GM19438 (cell line): ENCODE data around the gene KRT3.

ENCODE experiments used
- ATAC-seq: cut with Tn5 transposase; IDR thresholded peaks from one replicate; pipeline ENCODE4 v1.9.1; 2021; ENCODE audit warnings: low read depth; ENCODE audit not compliant: unreplicated experiment

KRT3 gene

DNA sequence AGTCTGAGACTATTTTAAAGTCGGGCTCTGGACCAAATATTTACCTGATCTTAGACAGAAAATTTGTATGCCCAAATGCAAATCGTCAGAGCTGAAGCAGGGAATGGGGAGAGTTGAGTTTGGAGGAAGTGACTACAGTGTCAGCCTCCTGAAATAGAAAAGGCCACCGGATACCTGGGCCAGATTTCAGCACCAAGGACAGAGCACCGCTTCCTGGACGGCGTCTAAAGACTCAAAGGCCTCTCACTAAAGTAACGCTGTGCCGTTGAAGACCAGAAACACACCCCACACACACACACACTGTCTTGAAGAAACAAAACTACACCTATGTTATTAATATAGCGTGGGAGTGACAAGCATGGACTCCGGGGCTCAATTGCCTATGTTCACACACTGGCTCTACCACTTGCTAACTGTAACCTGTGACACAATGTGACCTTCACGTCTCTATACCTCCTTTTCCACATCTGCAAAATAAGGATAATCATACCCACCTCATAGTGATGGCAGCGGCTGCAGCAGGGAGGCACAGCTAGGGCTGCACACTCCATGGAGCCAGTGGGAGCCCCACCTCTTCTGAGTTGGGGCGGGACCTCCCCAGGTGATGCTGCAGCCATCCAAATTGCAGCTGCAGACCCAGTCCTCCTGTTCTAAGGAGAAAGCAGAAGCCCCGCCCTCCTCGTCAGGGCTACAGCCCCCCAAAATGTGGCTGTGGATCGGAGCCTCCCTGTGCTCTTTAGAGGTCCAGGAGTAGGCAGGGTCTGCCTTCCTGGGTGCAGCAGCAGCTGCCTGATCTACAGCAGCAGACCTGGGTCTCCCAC lies 54.3 kb downstream of the KRT3 start:
- no peak for ATAC-seq

DNA sequence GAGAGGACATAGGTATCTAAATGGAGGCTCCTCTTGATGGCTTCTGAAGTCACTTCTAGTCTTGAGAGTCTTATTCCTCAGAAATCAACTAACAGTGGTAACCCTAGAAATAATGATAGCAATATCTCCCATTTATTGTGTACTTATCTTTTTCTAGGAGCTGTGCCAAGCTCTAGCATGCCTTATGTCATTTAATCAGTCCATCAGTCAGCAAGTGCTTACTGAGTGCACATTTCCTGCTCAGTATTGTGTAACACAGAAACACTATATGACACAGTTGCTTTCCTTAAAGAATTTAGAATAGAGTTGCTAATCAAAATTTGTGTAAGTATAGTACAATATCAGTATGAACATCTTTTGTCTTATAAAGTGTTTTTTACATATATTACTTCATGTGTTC lies 55.3 kb downstream of the KRT3 start:
- no peak for ATAC-seq

DNA sequence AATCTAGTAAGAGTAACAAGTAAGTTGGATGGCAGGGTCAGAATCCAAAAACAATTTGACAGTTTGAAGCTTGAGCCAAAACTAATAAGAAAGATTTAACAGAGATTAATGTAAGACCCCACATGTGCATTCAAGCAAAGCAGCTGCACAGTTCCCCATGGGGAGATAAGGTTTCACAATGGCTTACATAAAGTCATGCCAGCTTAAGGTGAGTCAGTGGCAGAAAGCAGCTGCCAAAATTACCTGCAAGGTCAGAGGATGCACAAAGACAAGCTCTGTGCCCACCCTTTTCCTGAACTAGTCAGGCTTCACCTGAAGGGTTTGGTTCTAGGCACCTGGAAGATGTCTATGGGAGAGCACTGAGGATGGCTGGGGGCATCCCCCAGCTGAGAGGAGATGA lies 56.0 kb downstream of the KRT3 start:
- ATAC-seq = no peak
